ENCODE measurements around the gene G6PD.
"Not testable (repeated sequence)": the region's sequence is repeated elsewhere in the genome, so short reads cannot be mapped to it uniquely, and the experiment has no call there.

The G6PD gene

DNA sequence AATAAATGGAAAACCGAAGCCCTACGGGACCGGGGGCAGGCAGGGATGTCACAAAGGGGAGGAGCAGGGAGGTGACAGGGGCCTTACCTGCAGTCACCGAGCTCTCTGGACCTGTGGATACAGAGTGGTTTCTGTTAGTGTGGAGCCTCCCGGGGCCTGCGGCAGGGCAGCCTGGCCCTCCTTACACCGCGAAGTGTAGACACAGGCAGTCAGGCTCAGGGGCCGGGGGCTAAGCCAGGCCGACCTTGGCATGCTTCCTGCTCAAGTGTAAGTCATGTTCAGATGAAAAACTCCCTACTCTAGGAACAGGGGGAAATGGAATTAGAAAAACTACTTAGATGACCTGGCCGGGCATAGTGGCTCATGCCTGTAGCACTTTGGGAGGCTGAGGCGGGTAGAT lies 34.9 kb downstream of the G6PD start:
- H3K36me3 Mint-ChIP-seq = peaks cover 38% of the 10 kb centered on the region
- no peaks in the 10 kb centered on the region for H3K9me3 Mint-ChIP-seq
- no peak overlapping the region for H3K4me3 Mint-ChIP-seq
- ATAC-seq (no peak), DNase-seq (ENCODE audit: low spot score in 2 of 2) (no peak)
- peak overlapping the region; percentile 81 for H3K27ac Mint-ChIP-seq
- H3K4me1 Mint-ChIP-seq = peaks cover 26% of the 10 kb centered on the region

DNA sequence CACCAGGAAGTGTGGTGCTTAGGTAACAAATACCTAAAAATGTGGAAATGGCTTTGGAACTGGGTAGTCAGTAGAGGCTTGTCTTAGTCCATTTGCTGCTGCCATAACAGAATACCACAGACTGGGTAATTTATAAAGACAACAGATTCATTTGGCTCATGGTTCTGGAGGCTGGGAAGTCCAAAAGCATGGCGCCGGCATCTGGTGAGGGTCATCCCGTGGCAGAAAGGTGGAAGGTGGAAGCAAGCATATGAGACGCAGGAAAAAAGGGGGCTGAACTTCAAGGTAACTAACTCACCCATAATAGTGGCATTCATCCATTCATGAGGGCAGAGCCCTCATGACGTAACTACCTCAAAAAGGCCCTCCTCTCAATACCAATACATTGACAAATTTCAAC lies 37.2 kb downstream of the G6PD start:
- Mint-ChIP-seq H3K27ac (no peak overlapping the region), H3K4me3 (no peak overlapping the region), H3K4me1 (peaks cover 20% of the 10 kb centered on the region), H3K9me3 (no peaks in the 10 kb centered on the region), H3K36me3 (peaks cover 49% of the 10 kb centered on the region)
- DNase-seq (ENCODE audit: low spot score in 2 of 2) = no peak
- no peak for ATAC-seq

DNA sequence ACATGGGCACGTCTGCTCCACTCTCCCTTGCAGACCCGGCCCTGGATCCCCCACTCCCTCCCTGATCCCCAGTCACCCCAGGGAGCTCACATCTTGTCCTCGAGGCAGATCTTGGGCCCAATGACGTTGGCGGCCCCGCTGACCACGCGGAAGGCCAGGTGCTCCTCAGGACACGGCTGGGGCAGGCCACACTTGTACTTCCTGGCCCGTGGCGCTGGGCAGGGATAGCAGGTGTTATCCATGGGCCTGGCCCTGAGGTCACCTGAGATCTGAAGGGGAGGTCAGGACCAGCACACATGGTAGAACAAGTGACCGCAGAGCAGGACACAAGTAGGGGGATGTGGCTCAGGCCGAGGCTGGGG lies 38.3 kb downstream of the G6PD start:
- H3K9me3 Mint-ChIP-seq = no peaks in the 10 kb centered on the region
- DNase-seq (ENCODE audit: low spot score in 2 of 2) = no peak
- no peak overlapping the region for H3K27ac Mint-ChIP-seq
- peaks cover 49% of the 10 kb centered on the region for H3K36me3 Mint-ChIP-seq
- ATAC-seq = no peak
- H3K4me3 Mint-ChIP-seq = no peak overlapping the region
- peaks cover 11% of the 10 kb centered on the region for H3K4me1 Mint-ChIP-seq

DNA sequence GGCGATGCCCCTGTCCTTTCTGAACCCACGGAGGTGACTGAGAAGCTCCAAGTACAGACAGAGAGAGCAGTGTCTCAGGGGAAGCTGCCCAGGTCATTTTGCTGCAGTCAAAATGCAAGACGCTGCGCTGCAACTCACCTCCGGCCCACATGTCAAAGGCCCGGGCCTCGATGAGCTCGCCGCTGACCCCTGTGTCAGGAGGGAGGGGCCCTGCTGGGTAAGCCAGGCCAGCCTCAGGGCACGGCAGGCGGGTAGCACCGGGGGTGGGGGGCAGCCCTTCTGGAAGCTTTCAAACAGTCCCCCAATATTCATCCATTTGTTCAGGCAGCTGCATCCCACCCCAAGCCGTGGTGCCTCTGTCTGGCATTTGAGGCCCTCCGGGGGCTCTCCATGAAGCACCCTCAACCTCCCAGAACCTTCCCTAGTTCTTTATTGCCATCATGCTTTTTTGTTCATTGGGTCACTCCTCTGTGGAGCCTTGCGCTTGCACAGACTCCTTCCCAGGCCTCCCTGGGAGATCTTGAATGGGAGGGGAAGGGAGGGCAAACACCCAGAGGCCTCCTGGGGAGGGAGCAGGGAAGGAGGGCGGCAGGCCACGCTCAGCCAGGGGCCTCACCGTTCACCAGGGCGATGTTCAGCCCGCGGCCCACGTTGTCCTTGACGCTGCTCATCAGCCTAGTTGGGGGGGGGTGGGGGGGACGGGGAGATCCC lies 38.8 kb downstream of the G6PD start:
- Mint-ChIP-seq H3K27ac (no peak overlapping the region), H3K9me3 (no peaks in the 10 kb centered on the region), H3K4me3 (no peak overlapping the region), H3K4me1 (peaks cover 10% of the 10 kb centered on the region), H3K36me3 (peaks cover 49% of the 10 kb centered on the region)
- DNase-seq (ENCODE audit: low spot score in 2 of 2) = no peak
- ATAC-seq = no peak

DNA sequence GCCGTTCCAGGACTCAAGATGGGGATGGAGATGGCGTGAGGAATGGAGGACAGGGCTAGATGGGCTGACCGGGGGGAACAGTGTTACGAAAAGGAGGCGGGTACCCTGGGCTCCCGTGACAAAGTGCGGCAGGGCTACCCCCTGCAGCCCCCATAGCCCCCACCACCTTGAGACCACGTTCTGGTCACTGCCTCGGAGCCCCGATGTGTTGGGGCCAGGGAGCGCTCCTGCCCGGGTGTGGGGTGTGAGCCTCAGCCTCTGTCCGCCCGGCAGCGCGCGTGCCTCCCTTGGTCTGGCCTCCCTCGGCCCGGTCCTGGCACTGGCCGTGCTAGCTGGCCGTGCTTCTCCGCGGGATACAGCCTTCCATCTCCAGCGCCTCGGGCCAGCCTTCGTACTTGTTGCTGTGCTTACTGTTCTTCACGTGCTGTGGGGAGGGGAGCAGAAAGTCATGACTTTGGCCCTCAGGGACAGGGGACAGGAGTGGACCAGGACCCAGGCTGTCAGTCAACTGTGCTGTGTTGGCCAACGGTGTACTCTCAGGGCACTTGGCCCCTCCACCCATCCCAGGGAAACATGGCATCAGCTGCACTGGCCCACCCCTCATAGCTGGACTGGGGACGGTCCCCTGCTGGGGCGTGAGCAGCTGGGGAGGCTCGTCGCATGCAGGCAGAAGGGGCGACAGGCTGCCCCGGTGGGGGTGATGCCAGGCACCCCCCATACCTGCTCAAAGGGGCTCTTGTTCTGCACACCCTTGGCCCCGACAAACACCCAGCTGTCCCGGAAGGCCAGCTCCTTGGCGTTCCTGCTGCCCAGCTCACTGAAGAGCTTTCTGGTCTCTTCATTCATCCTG lies 39.9 kb downstream of the G6PD start:
- Mint-ChIP-seq H3K4me1 (peaks cover 10% of the 10 kb centered on the region), H3K9me3 (no peaks in the 10 kb centered on the region), H3K27ac (no peak overlapping the region), H3K36me3 (peaks cover 49% of the 10 kb centered on the region), H3K4me3 (no peak overlapping the region)
- ATAC-seq (no peak), DNase-seq (ENCODE audit: low spot score in 2 of 2) (no peak)

DNA sequence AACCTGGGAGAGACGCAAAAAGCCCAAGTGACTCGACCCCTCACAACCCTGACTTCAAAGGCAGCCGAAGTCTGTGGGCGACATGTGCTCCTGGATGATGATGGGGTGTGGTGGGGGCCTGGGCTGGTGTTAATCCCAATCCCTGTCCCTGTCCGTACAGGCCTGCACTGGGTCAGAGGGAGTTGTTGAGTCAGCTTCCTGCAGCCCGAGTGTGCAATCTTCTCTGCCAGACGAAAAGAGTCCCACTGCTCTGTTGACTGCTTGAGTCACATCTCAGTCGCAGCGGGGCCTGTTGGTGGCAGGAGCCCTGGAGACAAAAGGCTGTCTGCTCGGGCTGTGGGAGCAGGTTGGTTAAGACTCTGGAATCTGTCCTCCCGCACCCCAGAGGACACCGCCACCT lies 40.9 kb downstream of the G6PD start:
- peaks cover 45% of the 10 kb centered on the region for H3K36me3 Mint-ChIP-seq
- ATAC-seq (no peak), DNase-seq (ENCODE audit: low spot score in 2 of 2) (no peak)
- peaks cover 10% of the 10 kb centered on the region for H3K4me1 Mint-ChIP-seq
- H3K27ac Mint-ChIP-seq = no peak overlapping the region
- no peak overlapping the region for H3K4me3 Mint-ChIP-seq
- H3K9me3 Mint-ChIP-seq = no peaks in the 10 kb centered on the region

DNA sequence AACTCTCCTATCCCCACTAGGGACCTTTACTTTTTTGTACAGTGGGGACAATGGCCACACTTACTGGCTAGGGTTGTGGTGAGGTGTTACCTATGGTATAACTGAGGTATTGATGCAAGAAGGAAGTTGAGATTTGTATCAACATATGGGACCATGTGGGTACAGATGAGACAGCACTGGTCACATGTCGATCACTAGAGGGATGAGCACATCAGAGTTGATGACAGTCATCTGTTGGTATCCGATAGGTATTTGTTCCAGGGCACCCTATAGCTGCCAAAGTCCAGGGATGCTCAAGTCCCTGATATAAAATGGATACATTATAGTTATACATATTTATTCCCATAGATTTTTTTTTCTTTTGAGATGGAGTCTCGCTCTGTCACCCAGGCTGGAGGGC lies 43.7 kb downstream of the G6PD start:
- H3K4me1 Mint-ChIP-seq = no peaks in the 10 kb centered on the region
- no peak overlapping the region for H3K27ac Mint-ChIP-seq
- peak; percentile 26 for ATAC-seq
- DNase-seq (ENCODE audit: low spot score in 2 of 2) = no peak
- H3K9me3 Mint-ChIP-seq = no peaks in the 10 kb centered on the region
- H3K36me3 Mint-ChIP-seq = peaks cover 21% of the 10 kb centered on the region
- H3K4me3 Mint-ChIP-seq = no peak overlapping the region

DNA sequence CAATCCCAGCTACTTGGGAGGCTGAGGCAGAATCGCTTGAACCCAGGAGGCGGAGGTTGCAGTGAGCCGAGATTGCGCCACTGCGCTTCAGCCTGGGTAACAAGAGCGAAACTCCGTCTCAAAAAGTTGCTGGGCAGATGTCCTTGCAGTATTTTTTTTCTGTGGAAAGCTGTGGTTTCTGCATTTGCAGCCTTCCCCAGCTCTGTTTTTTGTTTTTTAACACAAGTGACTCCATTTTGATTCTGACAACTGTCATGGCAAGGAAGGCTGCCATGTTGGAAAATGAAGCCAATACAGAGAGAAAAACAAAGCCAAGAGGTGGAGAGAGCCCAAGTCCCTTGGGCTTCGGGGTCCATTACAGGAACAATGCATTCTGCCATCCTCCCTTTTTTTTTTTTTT lies 44.5 kb downstream of the G6PD start:
- no peak for ATAC-seq
- Mint-ChIP-seq H3K36me3 (peaks cover 16% of the 10 kb centered on the region), H3K4me1 (no peaks in the 10 kb centered on the region), H3K4me3 (no peak overlapping the region), H3K27ac (no peak overlapping the region), H3K9me3 (no peaks in the 10 kb centered on the region)
- DNase-seq (ENCODE audit: low spot score in 2 of 2) = no peak

DNA sequence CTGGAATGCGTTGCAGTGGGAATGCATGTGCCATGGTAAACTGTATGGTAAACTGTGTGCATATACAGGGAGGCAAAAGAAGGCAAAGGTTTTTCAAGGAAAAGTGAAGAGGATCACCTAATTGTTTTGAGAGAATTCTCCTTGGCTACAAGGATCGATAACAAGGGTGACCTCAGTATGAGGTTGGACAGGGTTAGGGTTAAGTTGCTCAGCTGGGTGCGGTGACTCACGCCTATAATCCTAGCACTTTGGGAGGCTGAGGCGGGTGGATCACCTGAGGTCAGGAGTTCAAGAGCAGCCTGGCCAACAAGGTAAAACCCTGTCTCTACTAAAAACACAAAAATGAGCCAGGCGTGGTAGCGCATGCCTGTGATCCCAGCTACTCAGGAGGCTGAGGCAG lies 45.2 kb downstream of the G6PD start:
- H3K9me3 Mint-ChIP-seq; DNase-seq (ENCODE audit: low spot score in 2 of 2); H3K4me3 Mint-ChIP-seq; H3K4me1 Mint-ChIP-seq; H3K27ac Mint-ChIP-seq; ATAC-seq: not testable (repeated sequence)
- peaks cover 16% of the 10 kb centered on the region for H3K36me3 Mint-ChIP-seq

DNA sequence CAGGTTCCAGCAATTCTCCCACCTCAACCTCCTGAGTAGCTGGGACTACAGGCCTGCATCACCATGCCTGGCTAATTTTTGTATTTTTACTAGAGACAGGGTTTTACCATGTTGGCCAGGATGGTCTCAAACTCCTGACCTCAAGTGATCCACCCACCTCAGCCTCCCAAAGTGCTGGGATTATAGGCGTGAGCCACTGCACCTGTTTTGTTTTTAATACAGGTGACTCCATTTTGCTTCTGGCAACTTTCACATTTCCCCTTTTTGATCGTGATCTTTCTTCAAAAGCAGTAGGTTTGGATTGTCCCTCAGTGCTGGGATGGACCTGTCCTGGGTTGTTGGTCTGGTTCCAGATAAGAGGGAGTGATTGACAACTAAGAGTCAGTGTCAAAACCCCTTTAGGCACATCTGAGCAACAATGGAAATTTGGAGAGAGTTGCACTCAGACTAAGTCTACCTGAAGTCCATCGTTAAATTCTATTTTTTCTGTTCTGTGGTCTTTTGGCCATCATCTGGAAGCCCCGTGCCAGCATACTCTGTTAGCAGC lies 50.0 kb downstream of the G6PD start:
- H3K27ac Mint-ChIP-seq; H3K4me3 Mint-ChIP-seq; DNase-seq (ENCODE audit: low spot score in 2 of 2); H3K9me3 Mint-ChIP-seq; H3K36me3 Mint-ChIP-seq; H3K4me1 Mint-ChIP-seq; ATAC-seq: not testable (repeated sequence)

DNA sequence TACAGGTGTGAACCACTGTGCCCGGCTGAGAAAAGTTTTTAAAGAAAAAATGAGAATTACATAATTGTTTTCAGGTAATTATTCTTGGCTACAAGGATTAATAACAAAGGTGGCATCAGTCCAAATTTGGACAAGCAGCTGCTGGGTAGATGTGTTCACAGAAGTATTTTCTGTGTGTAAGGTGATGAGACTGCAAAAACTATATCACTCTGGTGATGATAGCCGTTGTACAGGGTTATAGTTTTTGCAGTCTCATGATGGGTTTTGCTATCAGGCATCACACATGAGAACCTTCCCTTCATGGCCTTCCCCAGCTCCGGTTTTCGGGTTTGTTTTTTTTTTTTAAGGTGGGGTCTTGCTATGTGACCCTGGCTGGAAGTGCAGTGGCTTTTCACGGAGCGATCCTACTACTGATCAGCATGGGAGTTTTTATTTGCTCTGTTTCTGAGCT lies 51.1 kb downstream of the G6PD start:
- Mint-ChIP-seq H3K4me3 (no peak overlapping the region), H3K9me3 (no peaks in the 10 kb centered on the region), H3K36me3 (no peaks in the 10 kb centered on the region), H3K4me1 (peaks cover 9% of the 10 kb centered on the region), H3K27ac (no peak overlapping the region)
- DNase-seq (ENCODE audit: low spot score in 2 of 2) (no peak), ATAC-seq (no peak)

DNA sequence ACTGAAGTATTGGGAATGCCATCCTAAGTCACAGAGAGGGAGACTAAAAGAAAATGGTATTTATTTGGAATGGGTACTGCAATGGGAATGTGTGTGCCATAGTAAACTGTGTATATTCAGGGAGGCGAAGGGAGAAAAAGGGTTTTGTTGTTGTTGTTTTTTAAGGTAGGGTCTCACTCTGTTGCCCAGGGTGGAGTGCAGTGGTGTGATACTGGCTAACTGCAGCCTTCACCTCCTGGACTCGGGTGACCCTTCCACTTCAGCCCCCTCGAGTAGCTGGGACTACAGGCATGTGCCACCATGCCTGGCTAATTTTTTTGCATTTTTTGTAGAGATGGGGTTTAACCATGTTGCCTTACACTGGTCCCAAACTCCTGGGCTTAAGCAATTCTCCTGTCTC lies 51.9 kb downstream of the G6PD start:
- Mint-ChIP-seq H3K4me1 (peaks cover 11% of the 10 kb centered on the region), H3K9me3 (no peaks in the 10 kb centered on the region), H3K27ac (no peak overlapping the region), H3K4me3 (no peak overlapping the region), H3K36me3 (no peaks in the 10 kb centered on the region)
- DNase-seq (ENCODE audit: low spot score in 2 of 2) (no peak), ATAC-seq (no peak)

DNA sequence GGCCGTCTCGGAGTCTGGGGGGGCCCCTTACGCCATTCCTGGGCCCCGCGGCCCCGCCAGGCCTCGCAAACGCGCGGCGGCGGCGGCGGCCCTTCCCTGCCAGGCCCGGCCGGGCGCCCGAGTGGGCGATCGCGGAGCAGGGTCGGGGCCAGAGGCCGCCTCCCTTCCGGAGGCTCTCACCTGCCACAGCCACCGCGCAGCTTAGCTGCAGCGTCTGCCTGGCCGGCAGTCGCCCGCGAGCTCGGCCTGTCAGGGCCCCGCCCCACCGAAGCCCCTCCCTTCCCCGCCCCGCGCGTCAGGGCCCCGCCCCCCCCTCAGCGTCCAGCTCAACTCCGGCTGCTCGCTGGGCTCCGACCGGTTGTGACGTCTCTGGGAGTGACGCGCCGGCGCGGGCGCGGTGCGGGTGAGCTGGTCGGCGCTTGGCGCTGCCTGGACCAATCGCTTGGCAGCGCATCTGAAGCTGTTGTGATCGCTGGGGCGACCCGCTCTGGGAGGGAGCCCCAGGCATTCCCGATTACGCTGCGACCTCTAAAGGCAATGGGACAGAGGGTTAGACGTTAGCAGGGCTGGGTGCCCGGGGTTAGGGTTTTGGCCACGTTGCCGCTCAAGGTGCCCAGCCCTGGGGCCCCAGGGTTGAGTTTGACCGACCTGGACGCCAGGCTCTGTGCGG lies 56.1 kb downstream of the G6PD start, which contains the start of gene SLC10A3:
Gene SLC10A3, minus strand, starts transcription at position 216 of the 670 bp plus-strand sequence. CDS start 1,689 bp downstream, outside the sequence.
- DNase-seq (ENCODE audit: low spot score in 2 of 2) (peak; percentile 69 to 87), ATAC-seq (peak; percentile 92)
- Mint-ChIP-seq H3K36me3 (peaks cover 12% of the 10 kb centered on the region), H3K27ac (peak within 1 kb of the TSS; percentile 79), H3K4me1 (peaks cover 30% of the 10 kb centered on the region), H3K4me3 (peak within 1 kb of the TSS; percentile 88), H3K9me3 (no peaks in the 10 kb centered on the region)

DNA sequence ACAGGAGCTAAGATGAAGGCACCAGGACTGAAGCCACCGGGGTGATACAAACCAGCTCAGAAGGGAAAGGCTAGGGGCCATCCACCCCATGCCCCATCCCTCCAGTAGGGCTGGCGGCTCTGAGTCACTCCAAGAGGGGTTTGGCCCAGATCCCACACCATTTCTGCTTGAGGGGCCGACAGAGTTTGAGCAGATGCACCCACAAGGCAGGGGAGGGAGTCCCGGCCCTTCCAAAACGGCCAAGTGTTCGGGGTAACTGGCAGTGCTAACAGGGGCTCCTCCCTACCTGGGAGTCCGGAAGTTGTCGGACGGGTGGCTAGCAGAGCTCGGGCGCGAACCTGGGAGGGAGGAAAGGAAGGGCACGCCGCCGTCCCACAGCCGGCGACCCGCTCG lies 56.6 kb downstream of the G6PD start:
- Mint-ChIP-seq H3K4me1 (peaks cover 30% of the 10 kb centered on the region), H3K27ac (peak overlapping the region; percentile 79), H3K36me3 (peaks cover 12% of the 10 kb centered on the region), H3K9me3 (no peaks in the 10 kb centered on the region), H3K4me3 (peak overlapping the region; percentile 88)
- ATAC-seq = peak; percentile 40
- peak; percentile 12 to 69 for DNase-seq (ENCODE audit: low spot score in 2 of 2)

DNA sequence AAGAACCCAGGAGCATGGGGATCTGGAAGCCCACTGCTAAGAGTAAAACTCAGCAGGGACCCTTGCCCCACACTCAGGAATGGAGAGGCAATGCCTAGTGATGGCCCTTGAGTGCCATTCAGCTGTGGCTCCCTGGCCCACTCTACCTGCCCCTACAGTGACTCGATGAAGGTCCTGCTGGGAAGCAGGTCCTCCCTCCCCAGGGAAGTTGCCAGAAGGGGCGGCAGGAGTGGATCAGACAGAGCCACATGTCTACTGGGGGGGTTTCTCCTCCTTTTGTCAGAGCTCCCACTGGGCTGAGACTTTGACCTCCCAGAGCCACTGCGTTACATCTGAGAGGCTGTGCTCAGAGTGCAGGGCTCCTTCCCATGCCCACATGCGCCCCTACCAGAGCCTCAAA lies 57.5 kb downstream of the G6PD start:
- peak overlapping the region; percentile 79 for H3K27ac Mint-ChIP-seq

More for the DNA sequence above, 57.5 kb downstream of the G6PD start:
- Mint-ChIP-seq H3K9me3 (no peaks in the 10 kb centered on the region), H3K4me3 (peak overlapping the region; percentile 88), H3K36me3 (peaks cover 20% of the 10 kb centered on the region), H3K4me1 (peaks cover 30% of the 10 kb centered on the region)
- ATAC-seq = no peak
- no peak for DNase-seq (ENCODE audit: low spot score in 2 of 2)

Measured in stimulated activated effector memory CD8-positive, alpha-beta T cell treated with anti-CD3 and anti-CD28 coated beads, Interleukin-12 subunit alpha, Interleukin-12 subunit beta, amount 100 ng/mL, for 72 hours (primary cell).